Fibroblast of lung (primary cell): Measurements from ENCODE around the gene TLN1.

Experiments used
- CTCF ChIP-seq, 2 donors: IDR thresholded peaks in 1 of 2; conservative IDR thresholded peaks in 1 of 2; 1 replicate in 1 of 2; 2 replicates in 1 of 2; pipeline ENCODE4 v1.5.1; 2011 to 2012; ENCODE audit warnings: low read length in 2 of 2, control low read depth in 1 of 2, inconsistent platforms in 1 of 2, low read depth in 1 of 2, mild to moderate bottlenecking in 1 of 2
- EZH2 ChIP-seq: IDR thresholded peaks from 2 replicates; pipeline ENCODE4 v1.5.1; 2012; ENCODE audit warnings: low read length, control low read depth, mild to moderate bottlenecking; ENCODE audit errors: missing control alignments

GRCh38 chr9:35723426-35723825, 8.6 kb downstream of the TLN1 start:
- TF ChIP-seq CTCF (conservative IDR thresholded peaks at IDR 0.05 in 1 of 2, IDR thresholded peaks at IDR 0.05 in 1 of 2; ENCODE audit: low read depth in 1 of 2, low read length in 2 of 2): no peak
- TF ChIP-seq EZH2: no peak
